NCI-H2081 treated with DMSO at 0.1 percent for 48 hours (cell line): ENCODE data around the gene FBXO9.
"Not testable (repeated sequence)": the region's sequence is repeated elsewhere in the genome, so short reads cannot be mapped to it uniquely, and the experiment has no call there.

Source experiments
- DNase-seq: peaks from one replicate; lab custom pipeline; 2025; lab: John Stamatoyannopoulos, UW

FBXO9 gene

DNA sequence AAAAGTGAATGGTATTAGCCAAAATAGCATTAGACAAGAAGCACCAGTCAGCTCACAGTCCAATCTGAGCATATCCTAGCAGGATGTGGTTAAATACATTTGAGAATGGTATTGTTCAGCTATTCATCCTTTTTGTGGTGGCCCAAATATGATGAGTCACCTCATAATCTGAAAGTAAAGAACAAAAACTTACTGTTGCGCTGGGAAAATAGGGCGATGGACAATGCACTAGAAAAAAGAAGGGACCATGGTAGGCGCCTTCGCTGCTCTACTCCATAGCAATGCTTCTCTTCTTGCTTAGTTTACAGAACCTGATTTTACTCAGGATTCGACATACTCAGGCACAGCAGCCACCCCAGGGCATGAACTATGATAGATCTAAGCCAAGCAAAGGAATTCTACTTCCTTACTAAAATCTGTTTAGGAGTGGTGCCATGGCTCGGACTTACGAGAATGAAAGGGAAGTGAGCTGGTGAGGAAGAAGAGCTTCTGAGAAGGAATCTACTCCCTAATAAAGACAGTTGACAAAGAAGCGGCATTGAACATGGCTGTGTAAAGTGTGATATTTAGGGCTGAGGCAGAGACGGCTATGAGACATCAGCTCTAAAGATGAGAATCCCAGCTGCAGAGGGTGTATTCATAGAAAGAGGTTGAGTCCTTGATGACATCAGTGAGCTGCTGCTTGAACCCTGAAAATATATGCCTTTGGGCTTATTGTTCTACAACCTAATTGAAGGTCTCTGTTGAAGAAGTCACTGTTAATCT lies 16.6 kb upstream of the FBXO9 start:
- DNase-seq: no peak

DNA sequence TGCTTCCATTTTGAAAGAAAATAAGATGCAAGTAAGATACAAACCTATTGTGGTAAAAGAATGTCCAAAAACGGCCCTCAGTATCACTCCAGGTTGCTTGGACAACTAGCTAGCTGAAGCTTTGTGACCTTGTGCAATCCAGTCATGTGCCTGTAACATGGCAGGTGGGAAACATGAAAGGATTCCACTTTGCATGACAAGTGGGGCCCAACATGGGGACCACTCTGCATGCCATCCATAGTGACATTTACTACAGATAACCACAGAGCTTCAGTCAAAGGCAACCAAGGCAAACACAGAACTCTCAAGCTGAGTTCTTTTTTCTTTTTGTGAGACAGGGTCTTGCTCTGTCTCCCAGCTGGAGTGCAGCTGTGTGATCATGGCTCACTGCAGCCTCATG lies 15.8 kb upstream of the FBXO9 start:
- no peak for DNase-seq

DNA sequence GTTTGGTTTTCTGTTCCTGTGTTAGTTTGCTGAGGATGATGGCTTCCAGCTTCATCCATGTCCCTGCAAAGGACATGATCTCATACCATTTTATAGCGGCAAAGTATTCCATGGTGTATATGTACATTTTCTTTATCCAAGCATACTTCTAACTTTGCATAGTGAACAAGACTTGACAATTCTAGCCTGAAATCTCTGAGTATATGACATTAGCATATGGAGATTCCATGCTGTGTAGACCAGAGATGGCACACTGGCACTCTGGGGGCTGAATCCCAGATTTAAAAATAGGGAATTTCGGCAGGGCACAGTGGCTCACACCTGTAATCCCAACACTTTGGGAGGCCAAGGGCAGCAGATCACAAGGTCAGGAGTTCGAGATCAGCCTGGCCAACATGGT lies 13.1 kb upstream of the FBXO9 start:
- not testable (repeated sequence) for DNase-seq

DNA sequence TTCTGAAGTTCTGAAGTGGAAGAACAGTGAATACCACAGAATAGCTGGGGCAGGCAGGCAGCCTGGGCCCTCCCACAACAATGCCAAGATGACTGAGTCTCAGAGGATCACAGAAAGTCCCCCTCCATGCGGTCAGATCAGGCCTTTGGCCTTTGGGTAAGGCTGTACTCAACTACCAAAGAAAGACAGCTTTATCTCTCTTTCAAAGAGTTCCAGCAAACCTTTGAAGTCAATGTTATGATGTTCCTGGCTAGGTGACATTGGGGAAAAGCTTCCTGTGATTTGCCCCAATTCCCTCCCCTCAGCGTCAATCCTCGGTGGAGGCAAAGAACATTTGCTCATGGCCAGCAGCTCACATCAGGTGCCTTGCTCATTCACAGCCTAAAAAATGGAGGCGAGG lies 10.7 kb upstream of the FBXO9 start:
- no peak for DNase-seq

DNA sequence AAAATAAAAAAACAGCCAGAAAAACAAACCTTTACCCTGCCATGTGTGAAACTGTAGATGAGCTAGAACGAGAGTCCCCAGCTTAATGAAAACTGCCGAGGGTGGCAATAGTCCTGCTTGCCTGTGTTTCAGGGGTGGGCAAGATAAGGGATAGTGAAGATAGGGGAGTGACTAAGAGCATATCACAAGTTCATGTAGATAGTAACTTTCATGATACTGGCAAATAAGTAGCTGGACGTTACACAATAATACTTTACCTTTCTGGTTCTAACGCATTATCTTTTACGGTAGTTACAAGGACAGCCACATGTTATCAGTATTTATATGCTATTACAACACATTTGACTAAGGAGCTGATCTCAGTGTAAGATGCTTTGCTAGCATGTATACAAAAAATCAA lies 9.3 kb upstream of the FBXO9 start:
- no peak for DNase-seq

DNA sequence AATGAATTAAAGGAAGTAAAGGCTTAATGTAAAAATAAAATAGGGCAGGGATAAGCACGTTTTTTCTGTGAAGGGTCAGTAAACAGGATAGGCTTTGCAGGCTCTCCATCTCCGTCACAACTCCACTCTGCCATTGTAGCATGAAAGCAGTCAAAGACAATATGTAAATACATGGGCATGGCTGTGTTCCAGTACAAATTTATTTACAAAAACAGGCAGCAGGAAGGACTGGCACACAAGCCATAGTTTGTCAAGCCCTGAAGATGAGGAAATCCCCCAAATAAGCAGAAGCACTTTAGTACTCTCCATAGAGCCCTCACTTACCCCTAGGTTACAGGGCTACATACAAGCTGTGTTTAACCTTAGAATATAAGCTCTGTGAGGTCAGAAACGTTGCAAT lies 8.9 kb upstream of the FBXO9 start:
- DNase-seq: no peak

DNA sequence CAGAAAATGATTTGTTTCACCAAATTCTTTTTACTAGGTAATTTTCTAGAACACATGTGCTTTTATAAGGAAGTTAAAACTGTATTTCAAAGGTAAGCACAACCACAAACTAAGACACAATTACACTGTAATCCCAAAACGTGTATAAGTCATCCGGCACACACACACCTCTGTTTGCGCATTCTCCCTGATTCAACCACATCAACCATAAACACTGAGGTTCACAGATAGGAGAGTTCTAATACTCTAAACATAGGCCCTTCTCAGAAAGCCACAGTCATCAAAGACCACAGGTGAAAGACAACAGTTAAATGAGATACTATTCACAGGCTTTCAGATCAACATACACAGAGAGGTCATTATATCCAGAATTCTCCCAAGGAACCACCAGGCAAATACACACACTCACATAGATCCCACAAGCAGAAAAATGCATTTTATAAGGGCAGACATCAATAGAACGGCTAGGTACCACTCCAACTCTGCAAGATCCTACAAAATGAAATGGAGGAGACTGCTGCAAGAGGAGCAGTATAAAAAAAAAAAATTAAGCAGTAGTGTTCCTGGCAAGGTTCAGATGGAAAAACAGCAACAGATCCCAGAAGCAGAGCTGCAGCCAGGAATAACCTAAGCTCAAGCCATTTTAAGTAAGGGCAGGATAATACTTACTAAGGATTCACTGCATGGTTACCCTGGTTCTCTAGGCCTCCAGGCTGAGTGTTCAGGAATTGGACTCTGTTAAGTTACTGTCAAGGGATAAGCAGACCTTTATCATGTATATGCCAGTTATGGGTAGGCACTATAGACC lies 6.6 kb upstream of the FBXO9 start:
- DNase-seq: no peak

DNA sequence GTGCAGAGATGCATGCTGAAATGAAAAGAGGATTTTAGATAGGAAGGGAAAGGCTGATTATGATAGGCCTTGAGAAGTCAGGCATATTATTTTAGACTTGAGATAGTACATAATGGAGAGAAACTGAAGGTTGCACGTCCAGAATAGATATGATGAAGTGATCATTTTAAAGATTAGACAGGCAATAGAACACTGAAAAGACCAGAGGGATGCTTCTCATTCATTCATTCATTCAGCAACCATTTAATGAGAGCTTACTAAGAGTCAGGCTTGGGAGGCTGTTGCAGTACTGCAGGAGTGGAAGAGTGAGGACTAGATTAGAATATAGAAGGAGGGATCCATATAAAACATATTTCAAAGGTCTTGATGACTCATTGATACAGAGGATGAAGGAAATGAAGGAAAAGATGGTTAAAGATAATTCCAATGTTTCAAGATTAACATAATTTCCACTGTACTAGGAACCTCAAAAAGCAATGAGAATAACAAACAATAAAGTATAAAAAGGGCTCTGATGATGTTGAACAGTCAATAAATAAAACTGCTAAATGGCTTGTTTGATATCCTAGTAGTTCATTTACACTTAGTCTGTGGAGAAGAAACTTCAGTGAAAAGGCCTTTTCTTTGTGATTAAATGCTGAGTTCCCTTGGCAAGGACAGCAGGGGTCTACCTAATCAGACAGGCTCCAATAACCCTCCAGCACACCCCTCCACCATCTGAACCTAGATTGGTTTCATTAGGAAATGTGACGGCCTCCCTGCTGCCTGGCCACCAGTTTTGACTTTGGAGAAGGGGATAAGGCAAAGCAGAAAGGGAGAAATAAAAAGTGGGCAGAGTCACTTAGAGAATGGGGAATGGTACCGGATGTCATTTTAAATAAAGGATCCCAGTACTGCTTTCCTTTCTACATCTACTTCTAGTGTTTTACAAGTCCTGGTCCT lies 5.3 kb upstream of the FBXO9 start:
- DNase-seq: no peak

DNA sequence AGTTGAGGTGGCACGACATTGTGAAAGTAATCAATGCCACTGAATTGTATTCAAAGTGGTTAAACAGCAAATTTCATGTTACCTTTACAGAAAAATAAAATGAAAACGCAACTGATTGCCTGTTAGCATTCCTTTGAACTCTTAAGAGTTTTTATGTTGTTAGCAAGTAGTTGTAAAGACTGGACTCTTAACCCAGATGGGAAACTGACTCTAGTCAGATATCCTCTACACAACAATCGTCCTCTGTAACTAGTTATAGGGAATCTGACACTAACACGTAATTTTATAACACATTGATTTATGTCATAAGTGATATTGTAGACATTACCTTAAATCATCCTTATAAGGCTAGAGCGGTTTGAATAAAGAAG lies 3.0 kb upstream of the FBXO9 start:
- no peak for DNase-seq

DNA sequence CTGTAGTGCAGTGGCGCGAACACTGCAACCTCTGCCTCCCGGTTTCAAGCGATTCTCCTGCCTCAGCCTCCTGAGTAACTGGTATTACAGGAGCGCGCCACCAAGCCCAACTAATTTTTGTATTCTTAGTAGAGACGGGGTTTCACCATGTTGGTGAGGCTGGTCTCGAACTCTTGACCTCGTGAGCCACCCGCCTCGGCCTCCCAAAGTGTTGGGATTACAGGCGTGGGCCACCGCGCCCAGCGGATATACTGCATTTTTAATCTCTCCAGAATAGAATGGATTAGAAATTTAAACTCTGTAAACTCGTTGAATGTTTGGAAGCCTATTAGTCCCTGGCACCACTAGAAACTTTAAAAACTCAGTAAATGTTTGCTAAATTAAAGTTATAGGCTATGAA lies 949 bp upstream of the FBXO9 start:
- not testable (repeated sequence) for DNase-seq

DNA sequence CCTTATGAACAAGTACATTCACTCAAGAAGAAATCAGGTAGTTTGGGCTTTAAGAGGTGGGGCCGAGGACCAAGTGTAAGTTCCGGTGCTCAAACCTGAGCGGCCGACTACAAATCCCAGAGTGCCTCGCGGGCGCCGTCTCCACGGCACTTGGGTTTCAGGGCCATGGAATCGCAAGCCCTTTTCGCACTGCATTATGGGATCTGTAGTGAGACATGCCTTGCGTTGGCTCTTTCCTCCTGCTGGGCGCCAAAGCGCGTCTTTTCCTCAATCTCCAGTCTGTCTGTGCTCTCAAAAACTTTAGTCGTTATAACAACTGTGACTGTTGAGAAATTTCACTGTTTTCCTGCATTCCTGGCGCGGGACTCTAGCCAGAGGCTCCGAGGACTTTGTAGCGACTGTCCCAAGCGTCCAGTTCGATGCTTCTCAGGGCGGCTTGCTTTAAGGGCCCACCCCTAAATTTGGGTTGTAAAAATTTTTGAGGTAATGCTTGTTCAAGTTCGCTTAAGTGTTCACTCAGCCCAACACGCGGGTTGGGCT lies 408 bp upstream of the FBXO9 start:
- DNase-seq: peak; percentile 82

DNA sequence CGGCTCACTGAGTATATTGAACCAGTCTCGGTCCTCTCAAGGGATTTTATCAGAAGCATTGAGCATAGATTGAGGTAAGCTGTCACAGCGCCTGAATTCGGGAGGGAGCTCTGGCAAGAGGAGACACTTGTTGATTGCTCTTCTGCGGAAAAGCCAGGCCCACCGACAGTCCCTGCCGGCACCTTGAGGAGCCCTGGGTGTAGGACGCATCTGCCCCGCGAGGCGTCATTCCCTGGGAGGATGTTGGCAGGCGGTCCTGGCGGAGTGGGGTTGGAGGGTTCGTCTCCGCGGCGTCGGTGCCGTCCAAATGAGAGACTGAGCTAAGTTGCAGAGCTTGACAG lies 843 bp downstream of the FBXO9 start:
- no peak for DNase-seq

DNA sequence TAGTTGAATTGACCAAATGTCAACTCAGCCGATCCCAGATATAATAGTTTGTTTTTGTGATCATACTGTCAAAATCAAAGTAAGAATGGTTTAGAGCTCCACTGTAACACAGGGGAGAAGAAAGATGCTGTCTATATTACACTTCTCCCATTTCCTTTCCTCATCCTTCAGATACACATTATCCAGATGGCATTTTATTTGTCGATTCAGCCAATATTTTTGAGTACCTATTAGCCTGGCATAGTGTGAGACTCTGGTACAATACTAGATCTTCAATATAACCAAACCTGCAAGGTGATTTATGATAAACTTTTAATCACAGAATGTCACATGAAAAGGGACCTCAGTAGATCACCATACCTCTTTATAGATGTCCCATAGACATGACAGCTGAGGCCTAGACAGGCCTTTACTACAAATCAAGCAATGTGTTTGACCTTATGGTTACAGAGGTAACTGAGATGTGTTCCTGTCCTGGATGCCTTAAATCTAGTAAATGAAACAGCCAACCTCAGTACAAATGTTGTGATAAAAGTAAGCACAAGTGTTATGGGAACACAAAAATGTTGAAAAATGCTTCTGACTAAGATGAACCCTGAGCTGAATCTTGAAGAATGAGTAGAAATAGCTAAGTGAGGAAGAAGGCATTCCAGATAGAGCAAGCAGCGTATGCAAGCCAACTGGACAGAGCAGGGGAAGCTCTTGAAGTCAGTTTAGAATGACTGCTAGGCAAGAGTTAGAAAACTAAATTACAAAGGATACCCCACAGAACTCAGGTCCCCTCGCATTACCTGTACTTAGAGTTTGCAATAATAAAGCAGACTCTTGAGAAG lies 1.9 kb downstream of the FBXO9 start:
- DNase-seq: no peak

DNA sequence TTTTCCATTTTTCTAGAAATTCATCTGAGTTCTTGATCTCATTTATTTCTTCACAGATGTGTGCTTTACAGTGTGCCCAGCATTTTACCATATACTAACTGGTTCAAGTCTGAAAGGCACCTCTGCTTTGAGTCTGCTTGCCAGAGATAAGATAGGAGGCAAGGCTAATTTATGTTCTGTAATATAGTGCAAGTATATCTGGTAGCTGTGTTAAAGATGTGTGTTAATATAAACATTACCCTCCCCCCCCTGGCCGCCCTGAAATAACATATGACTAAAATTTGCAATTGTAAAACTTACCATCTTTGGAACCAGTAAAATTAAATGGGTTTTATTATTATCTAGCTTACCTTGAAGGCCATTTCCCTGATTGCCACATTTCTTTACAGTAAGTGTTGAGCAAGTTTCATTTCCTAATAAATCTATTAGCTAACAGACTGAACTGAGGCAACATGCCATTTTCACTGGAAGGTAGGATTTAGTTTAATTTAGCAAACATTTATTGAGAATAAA lies 2.7 kb downstream of the FBXO9 start:
- no peak for DNase-seq

DNA sequence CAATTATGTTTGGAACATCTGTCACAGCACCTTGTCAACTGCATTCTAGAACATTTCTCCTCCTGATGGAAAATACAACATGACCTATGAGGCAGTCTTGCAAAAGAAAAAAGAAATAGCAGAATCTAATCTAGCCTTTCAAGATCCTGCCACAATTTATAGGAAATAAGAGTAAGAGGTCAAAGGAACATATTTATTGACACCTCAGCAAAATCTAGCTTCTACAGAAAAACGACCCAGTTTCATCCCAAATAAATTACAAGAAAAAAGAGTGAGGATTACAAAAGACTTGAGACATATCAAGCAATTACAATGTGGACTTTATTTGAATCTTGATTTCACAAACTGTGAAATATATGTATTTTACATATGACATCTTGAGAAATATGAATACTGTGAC lies 4.2 kb downstream of the FBXO9 start:
- no peak for DNase-seq

DNA sequence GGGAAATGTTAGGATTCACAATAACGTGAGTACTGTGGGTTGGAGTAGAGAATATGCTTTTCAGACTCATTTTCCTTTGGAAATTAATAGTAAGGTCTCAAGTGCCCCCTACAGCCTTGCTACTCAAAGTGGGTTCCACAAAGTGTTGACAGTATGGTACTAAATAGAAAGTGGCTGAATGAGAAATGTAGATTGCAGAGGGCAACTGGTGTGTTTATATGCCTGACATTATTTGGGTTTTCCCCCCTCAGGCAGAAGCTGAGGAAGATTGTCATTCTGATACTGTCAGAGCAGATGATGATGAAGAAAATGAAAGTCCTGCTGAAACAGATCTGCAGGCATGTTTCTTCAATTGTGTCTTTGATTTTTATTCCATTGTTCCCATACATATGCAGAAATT lies 5.6 kb downstream of the FBXO9 start:
- no peak for DNase-seq

DNA sequence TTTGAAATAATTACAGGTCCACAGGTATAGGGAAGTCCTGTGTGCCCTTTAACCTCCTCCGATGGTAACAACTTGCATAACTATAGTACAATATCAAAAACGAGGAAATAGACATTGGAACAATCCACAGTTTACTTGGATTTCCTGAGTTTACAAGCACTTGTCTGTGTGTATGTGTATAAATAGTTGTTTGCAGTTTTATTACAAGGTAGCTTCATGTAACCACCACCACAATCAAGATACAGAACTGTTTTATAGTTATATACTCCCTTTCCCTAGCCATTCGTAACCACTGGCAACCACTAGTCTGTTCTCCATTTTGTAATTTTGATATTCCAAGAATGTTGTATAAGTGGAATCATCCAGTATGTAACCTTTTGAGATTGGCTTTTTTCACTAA lies 9.1 kb downstream of the FBXO9 start:
- DNase-seq: no peak

DNA sequence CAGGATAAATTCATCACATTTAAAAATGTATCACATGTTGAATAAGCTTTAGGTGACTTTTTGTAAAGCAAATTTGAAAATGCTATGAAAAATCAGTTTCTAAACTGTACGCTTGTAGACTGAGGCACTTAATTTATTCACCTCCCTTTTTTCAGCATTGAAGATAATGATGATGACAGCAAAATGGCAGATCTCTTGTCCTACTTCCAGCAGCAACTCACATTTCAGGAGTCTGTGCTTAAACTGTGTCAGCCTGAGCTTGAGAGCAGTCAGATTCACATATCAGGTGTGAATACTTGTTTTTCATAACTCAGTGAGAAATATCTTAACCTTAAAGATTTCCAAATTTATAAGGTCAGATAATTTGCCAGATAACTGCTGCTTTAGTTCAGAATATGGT lies 15.6 kb downstream of the FBXO9 start:
- DNase-seq: no peak

DNA sequence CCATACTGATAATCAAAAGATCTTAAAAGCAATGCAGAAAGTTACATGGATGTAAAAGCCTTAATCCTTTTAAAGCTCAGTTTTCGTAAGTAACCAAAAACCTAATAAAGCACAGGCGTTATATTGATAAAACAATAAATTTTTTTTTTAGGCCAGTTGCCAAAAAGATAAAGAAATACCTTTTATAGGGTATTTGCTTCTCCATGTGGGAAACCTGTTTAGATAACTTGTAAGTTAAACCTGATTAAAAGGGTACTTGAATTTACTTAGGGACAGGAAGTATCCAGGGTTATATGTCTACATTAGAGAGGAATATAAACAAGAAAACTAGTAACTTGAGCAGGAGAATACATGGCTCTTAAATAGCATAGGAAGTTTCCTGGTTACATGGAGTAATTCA lies 21.1 kb downstream of the FBXO9 start:
- DNase-seq: no peak

DNA sequence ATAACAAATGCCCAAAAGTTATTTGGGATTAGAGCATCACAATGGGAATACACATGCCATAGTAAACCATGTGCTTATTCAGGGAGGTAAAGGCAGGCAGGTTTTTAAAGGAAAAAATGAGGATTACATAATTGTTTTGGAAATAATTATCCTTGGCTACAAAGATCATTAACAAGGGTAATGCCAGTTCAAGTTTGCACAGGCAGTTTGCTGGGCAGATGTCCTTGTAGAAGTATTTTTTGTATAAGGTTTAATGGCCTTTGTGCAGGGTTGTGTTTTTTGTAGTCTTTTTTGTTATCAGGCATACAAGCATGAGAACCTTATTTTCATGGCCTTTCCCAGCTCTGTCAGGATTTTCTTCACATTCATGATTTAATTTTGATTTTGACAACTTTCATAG lies 24.7 kb downstream of the FBXO9 start:
- DNase-seq: no peak

DNA sequence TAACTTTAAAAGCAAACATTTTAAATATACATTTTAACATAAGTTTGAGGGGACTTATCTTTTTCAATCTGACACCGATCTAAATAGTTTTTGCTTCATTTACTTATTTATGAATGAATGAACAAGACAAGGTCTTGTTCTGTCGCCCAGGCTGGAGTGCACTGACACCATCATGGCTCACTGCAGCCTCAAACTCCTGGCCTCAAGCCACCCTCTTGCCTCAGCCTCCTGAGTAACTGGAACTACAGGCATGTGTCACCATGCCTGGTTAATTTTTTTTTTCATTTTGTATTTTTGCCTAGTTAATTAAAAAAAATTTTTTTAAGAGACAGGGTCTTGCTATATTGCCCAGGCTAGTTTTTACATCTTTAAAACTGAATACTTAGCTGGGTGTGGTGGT lies 25.4 kb downstream of the FBXO9 start:
- DNase-seq: no peak
